ENCODE measurements around the gene FIGLA.

Gene FIGLA, protein sequence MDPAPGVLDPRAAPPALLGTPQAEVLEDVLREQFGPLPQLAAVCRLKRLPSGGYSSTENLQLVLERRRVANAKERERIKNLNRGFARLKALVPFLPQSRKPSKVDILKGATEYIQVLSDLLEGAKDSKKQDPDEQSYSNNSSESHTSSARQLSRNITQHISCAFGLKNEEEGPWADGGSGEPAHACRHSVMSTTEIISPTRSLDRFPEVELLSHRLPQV

DNA sequence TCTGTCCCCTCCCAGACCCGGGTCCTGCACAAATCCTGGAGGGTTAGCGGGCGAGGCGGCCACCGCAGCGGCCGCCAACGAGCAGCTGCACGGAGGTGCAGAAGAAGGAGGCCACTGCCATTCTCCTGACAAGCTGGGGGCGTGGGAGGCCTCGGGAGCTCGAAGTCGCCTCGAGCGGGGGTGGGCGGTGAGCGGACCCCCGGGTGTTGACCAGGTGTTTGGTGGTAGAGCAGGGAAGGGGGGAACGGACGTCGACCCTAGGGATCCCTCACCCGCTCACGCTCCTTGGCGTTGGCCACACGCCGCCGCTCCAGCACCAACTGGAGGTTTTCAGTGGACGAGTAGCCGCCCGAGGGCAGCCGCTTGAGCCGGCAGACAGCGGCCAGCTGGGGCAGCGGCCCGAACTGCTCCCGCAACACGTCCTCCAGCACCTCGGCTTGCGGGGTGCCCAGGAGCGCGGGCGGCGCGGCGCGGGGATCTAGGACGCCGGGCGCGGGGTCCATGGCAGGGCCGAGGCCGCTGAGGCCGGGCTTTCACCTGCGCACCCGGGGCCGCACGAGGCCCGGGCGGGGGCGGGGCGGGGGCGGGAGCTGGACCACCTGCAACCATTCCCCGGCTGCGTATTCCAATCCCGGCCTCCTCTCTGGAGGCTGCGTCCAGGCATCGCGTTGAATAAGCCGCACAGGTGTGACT lies at the start of gene FIGLA:
TSS of gene FIGLA (minus strand) at position 508 of the 693 bp plus-strand sequence. CDS start at position 503, 5 bp downstream.
- in situ Hi-C loops (cut with MboI; ENCODE audit: low sequenced_read_pairs): no loop called here

DNA sequence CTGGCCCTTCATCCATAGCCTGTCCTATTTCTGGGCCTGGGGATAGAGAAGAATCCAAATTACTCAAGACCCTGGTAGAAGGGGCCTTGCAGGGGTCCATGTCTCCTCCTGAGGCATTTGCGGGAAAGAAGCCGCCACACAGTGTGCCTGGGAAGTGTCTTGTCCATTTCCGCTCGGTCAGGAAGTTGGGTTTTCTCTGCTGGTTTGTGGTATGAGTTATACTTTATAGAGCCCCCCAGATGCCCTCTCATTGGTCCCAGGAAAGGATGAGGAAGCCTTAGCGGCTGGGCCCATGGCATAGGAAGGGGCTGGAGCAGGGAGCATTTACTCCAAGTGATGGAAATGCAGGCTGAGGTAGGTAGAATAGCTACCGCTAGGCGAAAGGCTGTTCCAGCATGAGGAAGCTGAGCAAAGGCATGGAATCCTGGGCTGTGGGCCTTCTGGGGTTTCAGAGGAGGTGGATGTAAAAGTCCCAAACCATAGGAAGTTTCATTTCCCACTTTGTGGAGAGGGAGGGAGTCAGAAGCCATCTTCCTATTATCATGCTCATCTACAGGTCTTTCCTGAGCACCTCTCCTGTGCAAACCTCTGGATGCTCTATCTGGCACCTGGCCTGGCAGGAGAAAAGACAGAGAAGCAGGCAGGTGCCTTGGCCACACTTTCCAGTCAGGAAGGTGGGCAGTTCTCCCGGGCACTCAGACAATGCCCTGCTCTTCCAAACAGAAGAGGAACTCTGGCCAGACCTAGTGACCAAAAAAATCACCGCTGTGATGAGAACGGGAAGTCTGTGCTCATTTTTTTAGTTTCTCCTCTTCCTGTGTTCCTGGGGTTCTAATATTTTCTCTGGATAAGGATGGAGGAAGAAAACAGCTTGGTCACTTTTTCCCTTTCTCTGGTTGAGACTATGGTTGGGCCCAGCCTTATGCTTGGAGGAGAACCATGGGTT lies 47.8 kb upstream of the FIGLA start:
- in situ Hi-C loops (cut with MboI; ENCODE audit: low sequenced_read_pairs): no loop called here

DNA sequence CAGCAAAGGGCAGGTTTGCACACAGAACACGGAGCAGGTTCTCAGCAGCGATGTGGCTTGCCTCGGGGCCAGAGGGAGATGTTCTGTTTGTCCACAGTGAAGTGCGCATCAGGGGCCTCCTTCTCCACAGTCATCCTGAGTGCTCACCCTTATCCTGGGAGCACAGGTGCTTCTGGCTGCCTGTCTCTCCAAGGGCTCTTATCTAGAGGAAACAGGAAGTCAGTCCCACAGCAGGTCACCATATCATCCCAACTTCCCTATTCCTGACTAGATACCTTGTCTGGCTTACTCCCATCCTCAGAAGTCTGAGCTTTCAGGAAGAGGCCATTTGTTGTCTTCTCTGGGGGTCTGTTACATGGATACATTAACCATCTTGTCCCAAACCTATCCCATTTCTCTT lies 45.2 kb upstream of the FIGLA start, which contains the start of gene CD207:
TSS of gene CD207 (minus strand) at position 174 of the 400 bp plus-strand sequence. CDS start at position 134, 40 bp downstream.
- in situ Hi-C loops (cut with MboI; ENCODE audit: low sequenced_read_pairs): no loop called here

DNA sequence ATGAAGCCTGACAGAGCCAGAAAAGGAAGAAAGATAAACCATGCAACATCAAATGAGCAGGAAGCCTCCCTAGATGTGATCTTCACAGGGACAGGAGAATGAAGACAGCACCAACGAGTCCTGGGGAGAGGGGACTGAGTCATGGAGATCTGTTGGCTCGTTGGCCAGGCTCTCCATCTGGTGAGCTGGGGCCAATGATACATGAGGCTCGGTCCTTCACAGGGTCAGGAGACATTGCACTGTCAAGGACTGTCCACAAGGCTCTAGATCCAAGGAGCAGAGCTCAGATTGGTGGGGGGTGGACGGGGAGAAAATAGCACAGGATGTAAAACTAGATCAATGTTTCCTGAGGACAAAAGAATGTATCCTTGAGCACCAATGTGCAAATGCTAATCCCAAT lies 44.4 kb upstream of the FIGLA start:
- in situ Hi-C loops (cut with MboI; ENCODE audit: low sequenced_read_pairs): no loop called here

DNA sequence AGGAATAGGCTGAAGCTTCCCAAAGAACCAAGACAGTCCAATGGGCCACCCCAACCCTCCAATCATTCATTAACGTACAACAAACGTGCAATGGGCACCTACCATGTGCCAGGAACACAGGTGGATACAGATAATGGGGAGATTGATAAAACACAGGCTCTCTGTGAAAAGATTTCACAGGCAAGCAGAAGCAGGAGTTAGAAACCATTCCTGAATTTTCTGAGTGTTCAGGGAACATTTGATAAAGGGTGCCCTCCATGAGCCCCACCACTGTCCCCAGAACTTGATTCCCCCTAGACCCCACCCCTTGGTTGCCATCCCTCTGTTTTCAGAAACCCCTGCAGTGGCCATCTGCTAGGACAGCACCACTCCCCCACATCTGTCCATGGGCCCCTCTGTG lies 43.7 kb upstream of the FIGLA start:
- in situ Hi-C loops (cut with MboI; ENCODE audit: low sequenced_read_pairs): no loop called here

DNA sequence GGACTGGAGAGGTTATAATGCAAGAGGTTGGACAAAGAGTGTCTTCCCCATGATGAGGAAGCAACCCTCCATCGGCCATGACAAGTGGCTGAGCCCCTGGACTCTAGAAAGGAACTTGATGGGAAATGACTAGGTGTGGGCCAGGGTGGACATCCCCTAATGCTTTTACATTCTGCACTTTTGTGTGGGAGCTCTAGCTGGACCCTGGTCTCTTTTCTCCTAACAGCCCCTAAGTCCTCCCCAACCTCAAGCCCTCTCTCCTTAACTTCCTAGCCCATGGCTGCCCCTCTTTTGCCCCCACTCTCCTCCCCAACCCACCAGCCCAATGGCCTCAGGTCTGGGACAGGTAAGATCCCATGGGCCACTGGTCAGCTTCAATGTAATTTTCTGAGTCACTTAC lies 42.8 kb upstream of the FIGLA start:
- in situ Hi-C loops (cut with MboI; ENCODE audit: low sequenced_read_pairs): no loop called here

DNA sequence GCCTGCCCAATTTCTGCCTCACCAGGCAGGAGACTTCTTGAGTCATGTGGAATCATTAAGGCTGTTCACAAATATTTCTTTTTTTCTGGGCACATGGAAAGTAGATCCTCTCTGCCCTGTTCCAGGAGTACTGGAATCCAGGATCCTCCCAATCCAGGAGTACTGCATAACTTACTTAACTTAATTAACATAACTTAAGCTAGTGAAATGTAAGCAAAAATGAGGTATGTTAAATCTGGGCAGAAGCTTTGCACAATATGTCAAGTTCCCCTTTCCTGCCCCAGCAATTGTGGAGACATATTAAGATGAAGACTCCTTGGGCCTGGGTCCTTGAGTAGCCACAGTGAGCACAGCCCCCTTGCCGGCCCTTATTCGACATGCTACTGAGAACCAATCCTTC lies 41.9 kb upstream of the FIGLA start:
- in situ Hi-C loops (cut with MboI; ENCODE audit: low sequenced_read_pairs): no loop called here

DNA sequence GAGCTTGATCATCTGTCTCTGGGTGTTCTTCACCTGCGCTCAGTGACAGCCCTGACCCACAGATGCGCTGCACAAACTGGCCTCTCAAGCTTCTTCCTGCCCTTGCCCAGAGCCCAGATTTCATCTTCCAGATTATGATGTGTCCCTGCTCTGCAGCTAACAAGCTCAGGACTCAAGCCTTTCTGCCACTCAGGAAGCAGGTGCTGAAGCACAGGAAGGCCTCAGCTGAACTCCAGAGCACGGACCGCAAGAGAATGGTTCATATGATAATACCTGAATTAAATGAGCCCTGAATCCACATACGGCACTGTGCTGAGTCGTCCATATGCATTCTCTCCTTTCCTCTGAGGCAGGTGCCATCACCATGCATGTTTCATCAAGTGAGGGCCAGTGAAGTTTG lies 41.4 kb upstream of the FIGLA start:
- in situ Hi-C loops (cut with MboI; ENCODE audit: low sequenced_read_pairs): no loop called here

DNA sequence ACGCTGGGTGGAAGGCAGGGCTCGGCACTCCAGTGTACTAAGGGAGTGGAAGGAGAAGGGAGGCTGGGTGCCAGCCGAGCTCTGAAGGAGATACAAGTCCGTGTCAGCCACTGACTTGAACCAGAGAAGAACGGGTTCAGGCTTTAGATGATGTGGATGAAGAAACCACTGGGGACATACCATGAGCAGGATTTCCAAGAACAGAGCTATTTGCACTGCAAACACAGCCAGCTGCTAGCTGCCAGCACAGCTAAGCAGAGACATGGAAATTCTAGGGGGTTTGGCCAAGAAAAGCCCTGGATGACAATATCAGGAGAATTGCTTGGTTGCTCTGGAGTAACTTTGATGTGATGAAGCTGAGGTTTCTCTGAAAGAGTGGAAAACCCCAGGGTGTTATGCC lies 39.9 kb upstream of the FIGLA start:
- in situ Hi-C loops (cut with MboI; ENCODE audit: low sequenced_read_pairs): no loop called here

DNA sequence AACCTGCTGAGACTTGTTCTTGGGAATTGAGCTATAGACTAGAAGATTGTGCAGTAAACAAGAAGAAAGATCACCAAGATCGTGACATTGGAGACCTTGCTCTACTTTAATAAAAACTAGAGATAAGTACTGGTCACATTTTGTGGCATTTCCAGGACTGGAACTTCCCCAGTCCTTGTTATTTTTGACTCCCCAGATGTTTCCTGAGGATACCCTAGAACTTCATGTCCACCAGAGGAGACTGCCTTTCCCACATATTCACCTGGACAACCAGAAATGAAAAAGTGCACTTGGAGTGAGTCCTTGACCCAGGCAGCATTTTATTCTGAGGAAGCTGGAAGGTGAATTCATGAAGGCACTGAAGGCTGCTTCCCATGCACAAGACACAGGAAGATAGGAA lies 39.5 kb upstream of the FIGLA start:
- in situ Hi-C loops (cut with MboI; ENCODE audit: low sequenced_read_pairs): no loop called here

DNA sequence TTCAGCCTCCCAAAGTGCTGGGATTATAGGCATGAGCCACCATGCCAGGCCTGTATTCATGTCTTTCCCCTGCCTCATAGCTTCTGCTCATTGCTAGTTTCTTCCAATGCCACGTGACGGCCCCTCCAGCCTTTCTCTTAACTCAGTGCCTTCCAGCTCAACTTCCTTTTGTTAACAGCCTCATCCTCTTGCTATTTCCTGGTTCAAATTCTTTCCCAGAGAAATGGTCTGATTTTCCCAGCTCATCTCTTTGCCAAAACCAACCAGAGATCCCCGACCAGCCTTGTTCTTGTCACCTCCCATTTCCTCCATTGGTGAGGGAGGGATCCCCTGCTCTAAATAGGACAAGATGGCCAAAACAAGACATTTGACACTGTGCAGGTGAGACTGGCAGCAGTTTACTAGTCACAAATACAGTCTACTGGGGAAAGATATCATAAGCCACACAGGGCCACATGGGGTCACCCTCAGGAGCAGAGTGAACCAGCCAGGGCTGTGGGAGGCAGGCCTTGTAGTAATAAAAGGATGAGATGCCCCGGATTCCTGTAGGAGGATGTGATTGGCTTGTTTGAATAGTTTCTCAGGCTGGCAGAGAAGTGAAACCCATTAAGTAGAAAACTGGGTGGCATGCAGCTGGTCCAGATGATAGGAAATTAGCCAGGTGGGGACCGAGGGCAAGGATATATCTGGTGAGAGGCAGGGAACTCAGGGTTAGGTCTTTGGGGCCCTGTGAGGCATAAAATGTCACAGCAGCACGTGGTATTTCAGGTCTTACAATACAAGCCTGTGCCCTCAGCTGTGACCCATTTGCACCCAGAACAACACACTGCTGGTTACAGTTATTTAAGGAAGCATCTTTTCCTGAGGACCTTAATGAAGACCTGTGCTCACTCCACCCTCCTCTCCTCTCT lies 38.7 kb upstream of the FIGLA start:
- in situ Hi-C loops (cut with MboI; ENCODE audit: low sequenced_read_pairs): no loop called here

DNA sequence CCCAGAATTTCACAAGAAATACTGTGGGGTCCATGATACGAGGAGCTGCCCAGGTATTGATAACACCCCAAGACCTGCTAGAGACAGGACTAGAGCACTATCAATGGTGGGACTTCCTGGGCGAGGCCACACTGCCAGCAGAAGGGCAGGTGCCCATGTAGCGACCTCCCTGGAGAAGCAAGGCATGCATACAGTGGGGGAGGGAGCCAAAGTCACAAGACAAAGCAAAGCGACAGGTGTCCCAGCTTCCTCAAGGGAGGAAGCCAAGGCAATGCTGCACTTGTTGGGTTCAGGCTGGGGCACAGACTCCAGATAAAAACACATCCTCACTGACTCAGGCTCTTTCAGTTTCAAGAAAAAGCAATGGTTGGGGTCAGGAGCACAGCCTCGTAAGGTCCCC lies 37.7 kb upstream of the FIGLA start:
- in situ Hi-C loops (cut with MboI; ENCODE audit: low sequenced_read_pairs): no loop called here

DNA sequence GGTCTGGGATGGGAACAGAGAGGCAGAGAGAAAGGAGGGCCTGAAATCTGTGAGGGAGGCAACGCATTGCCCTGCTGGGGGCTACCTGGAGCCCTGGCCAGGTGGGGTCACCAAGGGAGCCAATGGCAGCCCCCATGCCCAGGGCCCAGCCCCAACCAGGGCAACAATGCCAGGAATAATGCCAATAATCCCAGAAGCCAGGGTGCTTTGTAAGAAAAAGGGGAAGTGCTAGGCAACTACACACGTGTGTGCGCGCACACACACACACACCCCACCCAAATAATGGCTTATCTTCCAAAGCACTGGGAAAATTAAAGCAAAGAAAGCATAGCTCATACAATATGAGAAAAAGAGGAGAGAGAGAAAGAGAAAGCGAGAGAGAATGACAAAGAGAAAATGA lies 36.9 kb upstream of the FIGLA start:
- in situ Hi-C loops (cut with MboI; ENCODE audit: low sequenced_read_pairs): no loop called here

DNA sequence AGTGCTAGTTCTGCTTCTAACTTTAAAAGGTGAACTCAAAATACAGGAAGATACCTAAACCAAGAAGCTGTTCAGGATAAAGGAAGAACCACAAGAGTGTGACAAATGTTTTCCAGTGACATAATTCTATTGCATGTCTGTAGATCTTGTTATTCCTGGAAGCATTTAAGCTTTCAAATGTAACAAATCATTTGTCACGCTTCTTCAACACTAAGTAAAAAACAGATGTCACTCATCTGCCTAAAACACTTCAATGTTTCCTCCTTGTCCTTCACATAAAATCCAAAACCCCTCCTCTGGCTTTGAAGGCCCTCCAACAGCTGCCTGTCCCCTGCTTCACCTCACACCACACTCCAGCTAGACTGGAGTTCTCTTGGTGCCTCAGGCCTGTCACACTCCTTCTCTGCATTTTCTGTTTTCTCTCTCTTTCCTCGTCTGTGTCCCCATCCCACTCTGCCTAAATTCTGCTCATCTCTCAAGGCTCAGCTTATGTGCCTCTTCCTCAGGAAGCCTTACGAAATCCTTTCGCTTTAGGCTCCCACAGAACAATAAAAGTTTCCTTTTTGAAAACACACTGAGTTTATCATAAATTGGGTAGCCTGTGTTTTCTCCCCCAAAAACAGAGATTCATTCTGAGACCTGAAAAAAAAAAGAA lies 36.4 kb upstream of the FIGLA start:
- in situ Hi-C loops (cut with MboI; ENCODE audit: low sequenced_read_pairs): no loop called here

DNA sequence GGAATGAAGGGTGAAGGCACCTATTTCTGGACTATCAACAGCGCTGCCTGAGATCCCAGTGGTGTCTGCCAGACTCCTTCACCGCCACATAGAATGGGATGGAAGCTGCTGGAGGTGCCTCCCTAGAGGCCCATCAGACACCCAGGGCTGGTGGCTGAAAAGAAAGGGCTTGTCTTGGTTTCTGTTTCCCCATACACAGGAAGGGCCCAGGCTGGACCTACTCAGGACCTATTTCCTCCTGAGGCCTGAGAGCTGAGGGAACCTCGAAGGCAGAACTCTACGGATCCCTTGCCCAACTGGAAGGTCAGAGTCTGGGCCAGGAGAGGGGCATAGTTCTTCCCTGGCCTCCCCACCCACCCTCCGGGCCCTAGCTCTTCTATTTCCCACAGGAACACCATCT lies 32.8 kb upstream of the FIGLA start:
- in situ Hi-C loops (cut with MboI; ENCODE audit: low sequenced_read_pairs): no loop called here

DNA sequence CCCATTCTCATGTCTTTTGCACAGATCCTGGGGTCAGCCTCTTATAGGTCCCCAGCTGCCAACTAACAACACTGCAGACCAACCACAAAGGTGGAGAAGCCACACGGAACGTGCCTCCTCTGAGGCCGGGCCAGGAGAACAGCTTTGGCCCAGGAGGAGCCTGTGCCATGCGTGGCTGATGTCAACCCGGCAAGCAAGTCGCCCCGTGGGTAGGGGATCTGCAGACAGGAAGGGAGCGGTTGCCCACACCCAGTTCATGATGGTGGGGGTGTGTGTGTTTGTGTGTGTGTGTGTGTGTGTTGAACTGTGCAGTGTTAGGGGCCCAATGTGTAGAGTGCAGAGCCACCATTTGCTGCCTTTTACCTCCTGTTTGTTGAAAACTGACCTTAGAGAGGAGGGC lies 32.4 kb upstream of the FIGLA start:
- in situ Hi-C loops (cut with MboI; ENCODE audit: low sequenced_read_pairs): no loop called here

DNA sequence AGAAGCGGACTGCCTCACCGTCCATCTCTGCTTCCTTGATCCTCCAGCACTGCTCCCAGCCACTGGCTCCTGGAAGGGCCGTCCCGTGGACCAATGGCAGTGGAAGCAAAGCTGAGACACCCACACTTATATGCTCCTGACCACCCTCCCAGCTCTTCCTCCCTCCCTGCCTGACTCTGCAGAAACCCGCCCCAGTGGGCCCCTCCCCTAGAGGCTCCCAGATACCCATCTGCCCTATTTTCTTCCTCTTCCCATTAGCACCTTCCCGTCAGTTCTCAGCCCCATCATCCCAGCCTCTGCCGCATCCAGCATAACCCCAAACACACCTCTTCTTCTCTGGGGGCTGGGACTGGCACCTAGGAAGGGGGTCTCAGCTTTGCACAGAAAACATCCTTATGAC lies 30.1 kb upstream of the FIGLA start, which contains the start of gene CLEC4F:
TSS of gene CLEC4F (minus strand) at position 101 of the 400 bp plus-strand sequence. CDS start at position 25, 76 bp downstream.
- in situ Hi-C loops (cut with MboI; ENCODE audit: low sequenced_read_pairs): no loop called here

DNA sequence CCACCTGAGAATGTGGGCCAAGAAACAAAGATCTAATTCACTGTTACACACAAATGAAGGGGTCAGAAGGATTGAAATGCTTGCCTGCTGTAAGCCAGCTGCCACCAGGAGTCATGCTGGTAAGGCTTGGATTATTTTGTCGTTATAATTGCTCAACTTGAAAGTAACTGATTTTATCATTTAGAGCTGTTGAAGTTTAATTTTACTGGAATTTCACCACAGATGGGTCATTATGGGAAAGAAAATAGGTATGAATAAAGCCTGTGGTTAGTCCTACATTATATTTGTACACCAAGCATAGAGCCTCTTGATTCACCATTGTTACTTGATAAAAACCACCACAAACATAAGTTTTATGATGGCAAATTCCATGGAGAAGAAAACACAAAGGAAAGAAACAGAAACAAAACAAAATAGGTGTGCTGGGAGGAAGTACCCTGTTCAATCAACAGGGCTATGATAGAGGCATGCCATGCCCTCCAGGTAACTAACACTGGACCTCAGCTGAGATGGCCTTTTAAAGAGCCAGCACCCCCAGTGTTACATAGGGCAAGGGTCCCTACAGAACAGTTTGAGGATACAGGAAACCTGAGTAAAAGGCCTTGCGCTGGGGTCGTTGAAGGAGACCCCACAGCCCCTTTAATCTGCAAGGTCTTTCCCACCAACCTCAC lies 27.0 kb upstream of the FIGLA start:
- in situ Hi-C loops (cut with MboI; ENCODE audit: low sequenced_read_pairs): no loop called here

DNA sequence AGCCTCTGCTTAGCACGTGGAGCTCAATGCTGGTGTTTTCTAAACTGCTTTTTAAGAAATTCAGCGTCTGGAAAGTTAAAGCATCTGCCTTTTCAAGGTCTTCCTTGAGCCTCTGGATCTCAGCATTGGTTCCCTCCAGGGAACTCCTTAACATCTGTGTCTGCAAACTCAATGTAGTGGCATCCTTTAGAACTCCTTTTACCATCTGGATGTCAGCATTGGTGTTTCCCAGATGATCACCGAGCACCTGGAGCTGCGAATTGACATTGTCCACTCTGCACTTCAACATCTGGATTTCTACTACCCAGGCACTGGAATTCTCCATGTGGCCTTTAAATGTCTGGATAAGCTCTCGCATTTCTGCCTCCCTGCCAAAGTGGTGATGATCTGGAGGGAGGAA lies 26.3 kb upstream of the FIGLA start:
- in situ Hi-C loops (cut with MboI; ENCODE audit: low sequenced_read_pairs): no loop called here

All from HL-60/S4 treated with retinoic acid at 250 ng/mL for 4 days and 3 days (cell line).